NCI-H446 (cell line): ENCODE measurements around the gene KRTAP17-1.
A peak's percentile ranks its signal among the peaks of the same experiment; 100 is the strongest.

Source experiments
- DNase-seq, 2 experiments: peaks; one replicate each; lab custom pipeline; 2025; lab: John Stamatoyannopoulos, UW

The KRTAP17-1 gene

DNA sequence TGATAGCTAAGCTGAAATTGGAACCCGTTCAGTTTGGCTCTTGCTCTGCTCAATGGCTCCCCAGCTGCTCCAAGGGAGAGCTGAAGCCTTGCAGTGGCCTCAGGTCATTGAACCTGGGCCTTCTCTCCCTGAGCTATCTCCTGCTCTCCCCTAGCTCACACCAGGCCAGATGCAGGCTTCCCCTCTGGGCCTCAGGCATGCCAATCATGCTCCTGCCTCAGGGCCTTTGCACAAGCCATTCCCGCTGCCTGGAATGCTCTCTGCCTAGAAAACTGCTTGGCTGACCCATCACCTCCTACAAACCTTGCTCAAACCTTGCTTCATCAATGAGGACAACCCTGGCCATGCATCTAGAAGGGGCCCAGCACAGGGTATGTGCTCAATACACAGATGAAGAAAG is 16.7 kb upstream of the KRTAP17-1 start:
- DNase-seq = no peak

- no peak for DNase-seq
These were observed 16.1 kb upstream of the KRTAP17-1 start for GRCh38 chr17:41331606-41332005.

- DNase-seq = no peak
These were observed 13.9 kb upstream of the KRTAP17-1 start for GRCh38 chr17:41329279-41329948.

DNA sequence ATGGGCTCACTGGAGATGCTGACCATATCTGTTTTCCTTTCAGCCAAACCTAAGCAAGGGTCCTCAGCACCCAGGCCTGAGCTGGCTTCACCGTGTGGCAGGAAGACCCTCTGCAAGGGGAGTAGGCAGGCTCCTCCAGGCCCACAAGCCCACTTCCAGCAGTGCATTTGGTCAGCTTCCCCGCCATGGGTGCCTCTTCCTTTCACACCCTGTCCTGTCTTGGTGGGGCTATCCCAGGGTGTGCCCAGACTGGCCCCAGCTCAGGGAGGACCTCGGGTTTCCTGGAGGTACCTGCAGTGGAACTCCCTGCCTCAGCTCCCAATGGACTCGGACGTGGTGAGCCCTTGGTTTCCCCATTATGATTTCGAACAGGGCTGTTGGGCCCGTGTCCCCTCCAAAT is 12.7 kb upstream of the KRTAP17-1 start:
- no peak for DNase-seq

- no peak for DNase-seq
These were observed 12.1 kb upstream of the KRTAP17-1 start for GRCh38 chr17:41327411-41328120.

DNA sequence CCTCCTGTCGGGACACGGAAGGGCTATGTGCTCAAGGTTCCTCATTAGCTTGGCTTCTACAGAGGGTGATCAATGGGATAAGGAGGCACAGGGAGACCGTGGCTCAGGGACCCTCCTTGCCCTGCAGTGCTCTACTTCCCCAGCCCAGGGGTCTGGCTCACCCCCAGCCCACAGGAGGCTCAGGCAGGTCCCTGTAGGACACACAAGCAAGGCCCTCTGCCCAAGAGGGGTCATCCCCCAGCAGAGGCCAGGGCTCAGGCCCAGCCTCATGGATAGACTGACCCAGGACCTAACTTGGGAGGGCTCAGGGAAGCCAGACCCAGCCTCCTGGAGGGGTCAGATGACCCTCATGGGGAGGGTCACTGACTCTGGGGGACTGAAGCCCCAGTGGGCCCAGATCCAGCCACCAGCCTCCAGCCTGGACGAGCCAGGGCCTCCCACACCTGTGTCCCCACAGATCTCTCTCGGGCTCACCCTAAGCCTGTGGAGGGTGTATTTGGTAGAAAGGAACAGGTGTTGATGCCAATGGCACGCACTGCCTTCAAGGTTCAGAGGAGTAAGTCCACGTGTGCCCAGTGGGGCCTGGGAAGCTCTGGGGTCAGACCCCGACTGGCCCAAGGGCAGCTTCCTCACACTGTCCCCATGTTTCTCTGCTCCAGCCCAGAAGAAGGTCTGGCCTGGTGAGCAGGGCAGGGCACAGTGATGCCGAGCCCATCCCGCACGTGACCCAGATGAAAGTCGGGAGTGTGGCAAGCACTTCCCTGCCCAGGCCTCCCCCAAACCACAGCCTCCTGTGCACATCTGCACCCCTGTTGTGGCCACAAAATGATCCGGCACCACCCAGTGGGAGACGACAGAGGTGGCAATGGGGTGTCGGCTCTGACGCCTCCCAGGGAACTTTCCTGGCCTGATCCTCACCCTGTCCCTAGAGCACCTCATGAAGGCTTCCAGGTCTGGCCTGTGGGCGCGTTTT is 10.9 kb upstream of the KRTAP17-1 start:
- DNase-seq = no peak

GRCh38 chr17:41325611-41326010 is 10.1 kb upstream of the KRTAP17-1 start:
- DNase-seq = no peak

DNA sequence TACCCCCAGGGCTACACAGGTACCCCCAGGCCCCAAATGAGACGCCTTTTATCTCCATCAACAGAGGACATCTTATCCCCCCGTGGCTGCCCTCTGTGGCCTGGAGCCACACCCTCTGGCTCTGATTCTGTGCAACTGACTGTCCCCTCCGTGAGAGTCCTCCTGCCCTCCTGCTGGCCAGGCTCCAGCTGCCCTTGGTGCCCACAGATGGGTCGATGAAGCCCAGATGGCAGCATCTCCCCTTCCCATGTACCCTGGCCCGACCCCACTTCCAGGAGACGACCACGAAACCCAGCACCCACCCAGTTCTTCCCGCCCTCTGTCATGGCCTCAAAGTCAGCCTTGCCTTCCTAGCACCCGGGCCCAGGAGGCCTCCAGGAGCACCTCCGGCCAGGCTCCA is 9.6 kb upstream of the KRTAP17-1 start:
- no peak for DNase-seq

DNA sequence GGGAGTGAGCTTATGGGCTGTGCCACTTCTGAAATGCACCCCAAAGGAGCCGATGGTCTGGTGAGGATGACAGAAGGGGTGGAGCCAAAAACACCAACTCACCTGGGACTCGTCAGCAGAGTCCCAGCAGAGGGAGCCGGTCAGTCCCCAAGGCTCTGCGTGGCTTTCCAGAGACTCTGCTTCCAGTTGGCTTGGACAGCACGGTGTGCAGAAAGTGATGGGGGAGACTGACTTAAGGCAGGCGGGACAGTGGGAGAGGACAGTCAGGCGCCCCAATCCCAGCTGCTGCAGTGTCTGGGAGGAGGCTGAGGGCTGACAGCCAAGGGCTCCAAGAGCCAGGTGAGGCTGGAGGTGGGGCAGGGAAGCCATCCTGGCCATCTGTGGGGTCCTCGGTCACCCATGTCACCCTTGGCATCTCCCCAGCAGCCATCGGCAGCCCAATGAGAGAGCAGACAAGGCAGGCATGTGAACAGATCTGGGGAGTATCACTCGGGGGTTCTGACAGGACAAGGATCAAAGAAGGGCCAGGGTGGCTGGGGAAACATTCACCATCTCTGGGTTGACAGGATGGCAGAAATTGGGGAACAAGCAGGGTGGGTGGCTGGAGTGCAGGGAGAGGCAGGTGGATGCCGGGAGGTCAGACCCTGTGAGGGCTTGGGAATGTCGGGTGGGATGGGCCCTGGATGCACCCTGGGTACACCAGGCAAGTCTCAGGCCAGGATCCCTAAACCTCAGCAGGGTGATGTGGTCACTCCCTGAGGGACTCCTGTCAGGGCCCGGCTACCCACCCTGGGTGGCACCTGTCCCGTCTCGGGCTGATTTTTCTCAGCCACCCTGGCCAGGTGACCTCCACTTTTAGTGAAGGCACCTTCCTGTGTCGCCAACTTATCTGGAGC is 8.9 kb upstream of the KRTAP17-1 start:
- DNase-seq = no peak

DNA sequence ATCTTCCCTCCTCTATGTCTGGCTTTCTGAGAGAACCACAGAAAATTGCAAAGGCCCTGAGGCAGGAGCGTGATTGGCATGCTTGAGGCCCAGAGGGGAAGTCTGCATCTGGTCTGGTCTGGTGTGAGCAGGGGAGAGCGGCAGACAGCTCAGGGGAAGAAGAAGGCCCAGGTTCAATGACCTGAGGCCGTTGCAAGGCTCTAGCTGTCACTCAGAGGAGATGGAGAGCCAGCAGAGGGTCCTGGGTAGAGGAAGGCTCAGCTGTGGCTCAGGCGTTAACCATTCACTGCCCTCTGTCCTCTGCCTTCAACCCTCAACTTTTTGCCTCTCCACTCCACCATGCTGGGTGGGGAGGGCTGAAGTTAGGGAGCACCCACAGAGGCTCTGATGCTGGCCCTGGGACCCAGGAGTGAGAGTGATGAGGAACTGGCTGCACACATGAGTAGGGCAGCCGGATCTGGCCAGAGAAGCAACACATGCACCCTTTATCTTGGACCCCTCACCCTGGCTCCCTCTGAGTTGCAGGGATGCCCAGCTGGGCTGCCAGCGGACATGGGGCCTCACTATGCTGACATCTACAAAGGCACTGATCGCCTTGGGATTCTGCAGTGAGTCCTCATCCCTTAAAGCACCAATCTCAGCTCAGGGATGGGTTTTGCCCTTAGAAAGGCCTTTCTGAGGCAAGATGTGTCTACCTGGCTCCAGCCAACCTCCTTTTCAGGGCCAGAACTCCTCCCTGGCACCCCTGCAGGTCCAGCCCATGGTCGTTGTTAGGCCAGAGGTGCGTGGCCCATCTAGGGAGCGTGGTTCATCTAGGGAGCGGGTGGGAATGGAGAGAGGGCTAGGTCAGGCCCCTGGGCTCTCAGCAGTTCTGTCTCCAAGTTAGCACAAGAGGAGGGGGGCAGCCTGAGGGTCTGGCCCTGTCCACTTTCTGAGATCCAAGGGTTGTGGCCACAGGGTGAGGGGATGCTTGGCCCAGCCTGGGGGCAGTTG is 7.7 kb upstream of the KRTAP17-1 start:
- no peak for DNase-seq

DNA sequence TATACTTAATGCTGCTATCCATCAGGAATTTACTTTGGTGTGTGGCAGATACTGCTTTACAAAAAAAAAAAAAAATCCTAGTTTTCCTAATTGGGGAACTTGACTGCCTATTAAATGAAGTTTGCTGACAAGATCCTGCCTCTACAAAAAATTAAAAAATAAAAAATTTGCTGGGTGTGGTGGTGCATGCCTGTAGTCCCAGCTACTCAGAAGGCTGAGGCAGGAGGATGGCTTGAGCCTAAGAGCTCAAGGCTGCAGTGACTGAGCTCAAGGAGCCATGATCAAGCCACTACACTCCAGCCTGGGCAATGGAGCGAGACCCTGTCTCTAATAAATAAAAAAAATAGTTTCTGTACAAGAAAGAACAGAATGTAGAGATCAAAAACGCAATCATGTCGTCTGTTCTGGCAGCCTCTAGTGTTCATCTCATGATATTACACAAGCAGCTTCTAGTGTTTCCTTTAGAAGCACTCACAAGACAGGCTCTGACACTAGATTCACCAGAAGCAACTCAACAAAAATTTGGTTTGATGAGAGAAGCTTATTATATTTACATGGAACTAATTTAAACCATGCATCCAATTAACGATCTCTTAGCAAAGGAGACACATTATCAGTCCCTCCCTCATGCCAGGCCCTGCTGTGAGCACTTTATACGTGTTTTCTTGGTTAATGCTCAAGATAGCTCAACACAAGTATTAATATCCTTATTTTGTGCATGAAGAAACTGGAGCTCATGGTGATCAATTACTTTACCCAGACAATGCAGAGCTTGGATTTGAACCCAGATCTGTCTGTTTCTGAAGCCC is 6.8 kb upstream of the KRTAP17-1 start:
- peak in 1 of 2 experiments; percentile 24 for DNase-seq

DNA sequence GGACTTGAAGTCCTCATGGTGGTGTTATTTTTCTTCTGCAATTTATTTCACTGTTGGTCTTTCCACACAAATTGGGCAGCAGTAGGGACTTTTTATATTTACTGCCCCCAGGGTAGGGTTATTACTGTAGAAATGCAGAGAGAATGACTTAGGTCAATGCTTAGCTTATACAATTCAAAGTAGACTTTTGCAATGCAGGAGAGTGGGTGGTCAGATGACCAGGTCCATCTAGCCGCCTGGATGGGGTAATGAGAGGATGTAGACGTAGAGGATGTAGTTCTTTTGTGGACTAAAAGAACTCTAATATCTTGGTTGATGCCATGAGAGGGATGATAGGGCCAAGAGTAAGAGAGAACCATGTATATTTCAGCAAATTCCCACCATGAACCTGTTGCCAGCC is 2.7 kb upstream of the KRTAP17-1 start:
- DNase-seq = no peak

DNA sequence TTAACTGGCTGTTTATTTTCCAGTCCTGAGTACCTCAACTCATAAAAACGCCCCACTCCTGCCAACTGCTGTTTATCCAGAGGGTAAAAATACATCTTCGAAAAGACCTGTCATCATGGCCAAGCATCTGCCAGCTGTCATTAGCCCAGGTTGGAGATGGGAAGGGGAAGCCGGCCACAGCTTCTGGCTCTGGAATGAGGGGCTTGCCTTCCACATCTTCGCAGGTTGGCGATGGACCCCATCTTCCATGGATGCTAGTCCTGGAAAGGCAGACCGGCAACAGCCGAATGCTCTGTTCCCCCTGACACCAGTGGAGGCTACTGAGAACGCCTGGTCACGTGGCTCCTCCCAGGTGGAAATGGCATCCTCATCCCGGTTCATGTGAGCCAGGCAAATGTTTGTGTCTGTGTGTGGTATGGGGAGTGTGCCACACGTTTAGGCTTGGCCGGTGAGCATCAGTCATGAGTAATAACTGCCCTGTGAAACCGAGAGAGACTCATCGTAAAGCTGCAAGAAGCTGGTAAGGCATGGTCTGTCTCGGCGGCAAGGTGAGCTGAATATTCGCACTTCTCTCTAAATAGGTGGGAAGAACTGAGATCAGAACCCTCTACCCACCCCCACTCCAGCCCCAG is 420 bp upstream of the KRTAP17-1 start:
- DNase-seq = no peak

GRCh38 chr17:41311111-41311510 is 4.4 kb downstream of the KRTAP17-1 start:
- no peak for DNase-seq

- no peak for DNase-seq
These were observed 6.6 kb downstream of the KRTAP17-1 start, which contains the start of gene KRTAP16-1 for GRCh38 chr17:41308918-41309359. TSS of gene KRTAP16-1 (minus strand) at chr17:41309309. CDS start at chr17:41309253, 56 bp downstream.

- peak; percentile 40 to 81 for DNase-seq
These were observed 7.1 kb downstream of the KRTAP17-1 start for GRCh38 chr17:41308251-41308917.

DNA sequence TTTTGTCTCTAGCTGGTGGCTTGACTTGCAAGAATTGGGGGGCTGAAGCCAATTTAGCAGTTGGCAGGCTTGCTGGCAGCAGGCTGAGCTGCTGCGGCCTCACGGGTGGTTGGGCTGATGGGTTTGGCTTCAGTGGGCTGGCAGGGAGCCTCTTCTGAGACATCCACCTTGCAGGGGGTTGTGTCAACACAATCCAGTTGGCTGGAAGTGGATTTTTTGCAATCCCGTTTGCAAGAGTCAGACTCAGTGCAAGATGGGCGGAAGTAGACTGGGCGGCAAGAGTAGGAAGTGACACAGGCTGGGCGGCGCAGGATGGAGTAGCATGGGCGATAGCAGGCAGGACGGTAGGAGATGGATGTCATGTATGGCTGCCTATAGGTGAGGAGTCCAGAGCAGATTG is 7.9 kb downstream of the KRTAP17-1 start:
- DNase-seq = peak; percentile 55 to 76

GRCh38 chr17:41304091-41304490 is 11.4 kb downstream of the KRTAP17-1 start:
- no peak for DNase-seq
